ENCODE data around the gene ADGRV1.

Gene ADGRV1

GRCh38 chr5:91133183-91133582, 574.6 kb downstream of the ADGRV1 start:
- no peak overlapping the region for H3K27ac ChIP-seq
- TF ChIP-seq ZFX (IDR thresholded peaks at IDR 0.05; ENCODE audit: borderline replicate concordance) = no peak
- TF ChIP-seq CTCF (IDR thresholded peaks at IDR 0.05) = no peak

- TF ChIP-seq ZFX (IDR thresholded peaks at IDR 0.05; ENCODE audit: borderline replicate concordance) (no peak), CTCF (IDR thresholded peaks at IDR 0.05) (no peak)
- H3K27ac ChIP-seq = no peak overlapping the region
Measured at GRCh38 chr5:91135475-91136248, 577.1 kb downstream of the ADGRV1 start.

- TF ChIP-seq ZFX (IDR thresholded peaks at IDR 0.05; ENCODE audit: borderline replicate concordance) = no peak
- no peak for TF ChIP-seq CTCF (IDR thresholded peaks at IDR 0.05)
Measured at GRCh38 chr5:91136271-91136670, 577.7 kb downstream of the ADGRV1 start.

GRCh38 chr5:91137647-91138046, 579.0 kb downstream of the ADGRV1 start:
- TF ChIP-seq ZFX (IDR thresholded peaks at IDR 0.05; ENCODE audit: borderline replicate concordance) = no peak
- TF ChIP-seq CTCF (IDR thresholded peaks at IDR 0.05) = no peak
- H3K27ac ChIP-seq = no peak overlapping the region

More at GRCh38 chr5:91136271-91136670, 577.7 kb downstream of the ADGRV1 start:
- H3K27ac ChIP-seq = no peak overlapping the region

GRCh38 chr5:91139572-91140200, 581.1 kb downstream of the ADGRV1 start:
- TF ChIP-seq CTCF (IDR thresholded peaks at IDR 0.05) (no peak), ZFX (IDR thresholded peaks at IDR 0.05; ENCODE audit: borderline replicate concordance) (no peak)
- no peak overlapping the region for H3K27ac ChIP-seq

GRCh38 chr5:91140657-91141056, 582.1 kb downstream of the ADGRV1 start:
- TF ChIP-seq ZFX (IDR thresholded peaks at IDR 0.05; ENCODE audit: borderline replicate concordance) (no peak), CTCF (IDR thresholded peaks at IDR 0.05) (no peak)
- H3K27ac ChIP-seq = no peak overlapping the region

GRCh38 chr5:91141642-91142041, 583.0 kb downstream of the ADGRV1 start:
- H3K27ac ChIP-seq = no peak overlapping the region
- TF ChIP-seq CTCF (IDR thresholded peaks at IDR 0.05) (no peak), ZFX (IDR thresholded peaks at IDR 0.05; ENCODE audit: borderline replicate concordance) (no peak)

All from 22Rv1 (cell line).